ENCODE data around the gene COL27A1.

Gene COL27A1

DNA sequence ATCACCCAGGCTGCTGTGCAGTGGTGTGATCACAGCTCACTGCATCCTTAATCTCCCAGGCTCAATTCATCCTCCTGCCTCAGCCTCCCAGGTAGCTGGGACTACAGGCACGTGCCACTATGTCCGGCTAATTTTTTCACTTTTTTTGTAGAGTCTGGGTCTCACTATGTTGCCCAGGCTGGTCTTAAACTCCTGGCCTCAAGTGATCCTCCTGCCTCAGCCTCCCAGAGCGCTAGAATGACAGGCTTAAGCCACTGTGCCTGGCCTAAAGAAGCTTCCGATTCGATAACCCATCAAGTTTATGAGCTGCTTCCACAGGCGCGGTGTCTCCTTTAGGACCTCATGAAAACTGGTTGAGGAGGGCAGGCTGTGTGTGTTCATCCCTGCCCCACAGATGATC, 16.2 kb downstream of the COL27A1 start:
- TF ChIP-seq, protein P1, sequence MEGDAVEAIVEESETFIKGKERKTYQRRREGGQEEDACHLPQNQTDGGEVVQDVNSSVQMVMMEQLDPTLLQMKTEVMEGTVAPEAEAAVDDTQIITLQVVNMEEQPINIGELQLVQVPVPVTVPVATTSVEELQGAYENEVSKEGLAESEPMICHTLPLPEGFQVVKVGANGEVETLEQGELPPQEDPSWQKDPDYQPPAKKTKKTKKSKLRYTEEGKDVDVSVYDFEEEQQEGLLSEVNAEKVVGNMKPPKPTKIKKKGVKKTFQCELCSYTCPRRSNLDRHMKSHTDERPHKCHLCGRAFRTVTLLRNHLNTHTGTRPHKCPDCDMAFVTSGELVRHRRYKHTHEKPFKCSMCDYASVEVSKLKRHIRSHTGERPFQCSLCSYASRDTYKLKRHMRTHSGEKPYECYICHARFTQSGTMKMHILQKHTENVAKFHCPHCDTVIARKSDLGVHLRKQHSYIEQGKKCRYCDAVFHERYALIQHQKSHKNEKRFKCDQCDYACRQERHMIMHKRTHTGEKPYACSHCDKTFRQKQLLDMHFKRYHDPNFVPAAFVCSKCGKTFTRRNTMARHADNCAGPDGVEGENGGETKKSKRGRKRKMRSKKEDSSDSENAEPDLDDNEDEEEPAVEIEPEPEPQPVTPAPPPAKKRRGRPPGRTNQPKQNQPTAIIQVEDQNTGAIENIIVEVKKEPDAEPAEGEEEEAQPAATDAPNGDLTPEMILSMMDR (IDR thresholded peaks at IDR 0.05; ENCODE audit: low read depth, low read length): no peak
- DNase-seq (ENCODE audit: extremely low read depth, low read depth): no peak

DNA sequence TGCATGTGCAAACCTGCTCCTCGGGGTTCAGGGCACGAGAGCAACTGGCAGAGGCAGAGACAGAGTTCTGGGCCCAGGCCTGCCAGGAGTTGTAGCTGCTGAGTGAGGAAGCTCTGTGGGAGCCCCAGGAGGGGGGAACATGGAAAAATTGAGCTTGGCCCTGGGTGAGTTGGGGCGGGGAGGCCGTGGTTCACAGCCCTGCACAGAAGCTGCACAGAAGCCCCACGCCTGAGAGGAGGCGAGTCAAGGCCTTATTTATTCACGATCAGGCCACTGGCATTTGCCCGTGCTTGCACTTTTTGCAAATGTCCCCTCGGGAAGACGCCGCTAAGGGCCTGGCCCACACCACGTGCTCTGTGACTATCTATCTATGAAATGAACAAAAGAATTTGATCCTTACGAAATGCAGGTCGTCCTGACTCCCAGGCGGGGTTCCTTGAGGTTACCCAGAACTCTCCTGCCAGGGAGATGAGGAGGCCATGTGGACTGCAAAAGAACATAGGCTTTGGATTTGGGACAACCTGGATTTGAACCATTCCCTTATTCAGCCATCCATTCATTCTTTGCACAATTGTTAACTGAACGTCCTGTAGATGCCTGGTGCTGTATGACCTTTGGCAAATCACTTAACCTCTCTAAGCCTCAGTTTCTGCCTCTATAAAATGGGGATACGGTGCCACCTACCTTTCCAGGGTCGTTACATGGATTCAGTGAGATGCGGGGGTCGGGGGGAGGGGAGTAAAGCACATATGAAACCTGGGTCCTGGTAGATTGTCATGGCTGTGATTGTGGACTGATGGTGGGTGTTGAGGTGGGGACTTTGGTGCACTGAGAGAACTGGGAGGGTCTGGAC, 17.9 kb downstream of the COL27A1 start:
- TF ChIP-seq, protein P1 (IDR thresholded peaks at IDR 0.05; ENCODE audit: low read depth, low read length): no peak
- DNase-seq (ENCODE audit: extremely low read depth, low read depth): no peak

DNA sequence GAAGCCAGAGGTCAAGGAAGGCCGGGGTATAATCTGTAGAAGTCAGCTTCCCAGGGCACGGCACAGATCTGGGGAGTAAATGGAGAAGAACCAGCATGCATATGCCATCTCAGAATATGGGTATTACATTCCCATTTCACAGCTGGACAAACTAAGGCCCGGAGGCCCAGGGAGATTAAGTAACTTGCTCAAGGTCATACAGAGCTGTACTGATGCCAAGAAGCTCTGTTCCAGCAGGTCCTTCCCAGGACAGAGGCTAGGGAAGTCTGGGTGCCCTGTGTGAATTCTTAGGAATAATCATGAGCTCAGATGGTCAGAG, 19.2 kb downstream of the COL27A1 start:
- TF ChIP-seq, protein P1 (IDR thresholded peaks at IDR 0.05; ENCODE audit: low read depth, low read length): no peak
- DNase-seq (ENCODE audit: extremely low read depth, low read depth): no peak

DNA sequence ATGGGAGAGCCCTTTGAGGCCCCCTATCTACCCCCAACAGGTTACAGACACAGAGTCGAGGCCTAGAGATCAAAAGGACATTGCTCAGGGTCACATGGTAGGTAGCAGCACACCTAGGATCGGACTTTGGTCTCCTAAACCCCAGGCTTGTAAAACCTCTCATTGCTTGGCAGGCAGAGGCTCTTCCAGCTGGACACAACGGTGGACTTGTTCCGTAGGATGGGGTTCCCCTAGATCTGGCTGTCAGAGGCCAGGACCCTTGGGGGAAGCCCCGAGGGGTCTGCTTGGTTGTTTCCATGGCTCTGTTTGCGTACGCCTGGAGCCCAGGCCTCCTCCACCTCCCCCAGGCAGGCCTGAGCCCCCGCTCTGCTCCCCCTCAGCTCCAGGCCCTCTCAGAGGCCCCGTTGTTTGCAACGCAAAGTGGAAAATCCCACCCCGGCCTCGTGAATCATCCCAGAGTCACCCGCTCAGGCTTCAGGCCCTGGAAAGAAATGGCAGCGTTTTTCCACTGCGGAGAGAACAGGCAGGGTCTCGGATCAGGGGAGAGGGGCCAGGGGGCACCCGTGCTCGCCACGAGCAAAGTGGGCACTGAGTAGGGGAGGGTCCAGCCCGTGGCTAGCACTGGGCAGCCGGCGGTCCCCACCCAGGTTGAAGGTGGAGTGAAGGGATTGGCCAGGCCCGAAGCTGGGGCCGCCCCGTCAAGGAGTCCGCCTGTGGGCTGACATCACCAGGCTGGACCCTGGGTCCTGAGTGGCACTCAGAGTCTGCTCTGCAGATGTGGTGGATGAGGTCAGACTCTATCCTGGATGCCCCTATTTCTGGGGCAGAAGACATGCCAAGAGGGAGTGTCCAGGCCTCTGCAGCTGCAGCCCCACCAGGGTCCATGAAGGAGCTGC, 19.8 kb downstream of the COL27A1 start:
- DNase-seq (ENCODE audit: extremely low read depth, low read depth): no peak
- TF ChIP-seq, protein P1 (IDR thresholded peaks at IDR 0.05; ENCODE audit: low read depth, low read length): no peak

DNA sequence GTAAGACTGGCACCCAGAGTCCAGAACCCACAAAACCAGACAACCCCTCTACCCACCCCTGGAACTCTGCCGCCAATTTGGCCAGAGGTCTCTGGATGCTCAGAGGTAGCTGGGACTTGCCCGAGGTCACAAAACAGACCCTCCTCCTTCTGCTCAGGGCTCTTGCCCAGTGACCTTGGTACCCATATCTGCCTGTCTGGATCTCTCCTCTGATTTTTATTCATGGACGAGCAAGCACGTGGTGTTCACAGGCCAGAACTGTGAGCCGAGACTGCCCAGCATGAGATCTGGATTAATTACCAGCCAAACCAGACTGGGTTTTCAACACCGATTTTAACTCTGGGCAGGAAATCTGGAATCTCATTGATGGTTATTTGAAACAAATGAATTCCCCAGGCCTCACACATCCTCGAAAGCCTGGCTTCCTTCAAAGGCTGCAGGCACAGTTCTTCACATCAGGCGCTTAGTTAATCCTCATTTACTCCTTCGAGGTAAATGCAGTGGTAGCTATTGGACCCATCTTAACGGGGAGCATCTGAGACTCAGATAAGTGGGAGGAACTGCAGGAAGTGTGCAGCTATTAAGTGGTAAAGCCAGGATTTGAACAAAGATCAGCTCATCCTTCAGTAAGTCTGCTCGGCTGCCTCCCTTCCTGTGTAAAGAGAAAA, 21.4 kb downstream of the COL27A1 start:
- TF ChIP-seq, protein P1 (IDR thresholded peaks at IDR 0.05; ENCODE audit: low read depth, low read length): no peak

DNA sequence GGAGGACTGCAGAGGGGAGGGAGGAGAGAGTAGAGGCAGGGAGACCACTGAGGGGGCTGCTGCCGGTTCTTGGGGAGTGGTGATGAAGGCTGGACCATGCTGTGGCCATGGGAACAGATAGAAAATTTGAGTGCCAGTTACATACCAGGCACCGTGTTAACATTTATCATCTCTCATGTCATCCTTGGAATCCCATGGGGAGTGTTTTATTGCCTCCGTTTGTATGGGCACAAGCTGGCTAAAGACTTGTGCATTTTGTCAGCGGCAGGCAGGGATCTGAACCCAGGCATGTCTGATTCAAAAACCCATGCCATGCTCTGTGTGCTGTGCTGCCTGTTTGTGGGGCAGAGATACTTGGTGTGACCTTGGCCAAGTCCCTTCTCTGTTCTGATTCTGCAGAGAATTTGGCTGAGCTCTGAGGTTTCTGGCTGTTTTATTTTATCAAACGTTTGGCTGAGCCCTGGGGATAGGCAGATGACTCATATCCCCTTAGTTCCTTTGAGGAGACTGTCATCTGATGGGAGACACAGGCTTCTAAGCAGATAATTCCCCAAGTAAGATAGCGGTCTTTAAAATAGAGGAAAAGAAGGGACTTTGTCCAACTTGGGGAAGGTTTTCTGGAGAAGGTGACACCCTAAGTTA, 22.2 kb downstream of the COL27A1 start:
- DNase-seq (ENCODE audit: extremely low read depth, low read depth): no peak
- TF ChIP-seq, protein P1 (IDR thresholded peaks at IDR 0.05; ENCODE audit: low read depth, low read length): no peak

More for the DNA sequence above, 21.4 kb downstream of the COL27A1 start:
- no peak for DNase-seq (ENCODE audit: extremely low read depth, low read depth)

Measured in AG09319 (cell line).